Astrocyte (in vitro differentiated cells and primary cell): ENCODE data around the gene EPHB4. TPM values are rescaled to one million over a fixed set of nuclear protein-coding genes. Genes with fewer than 3 reads are reported as not detected.
A peak's percentile ranks its signal among the peaks of the same experiment; 100 is the strongest.

ENCODE experiments used
- DNase-seq: peaks from one replicate; pipeline ENCODE4 v3.0.0-alpha.2; 2010; ENCODE audit warnings: low read depth
- FAIRE-seq: peaks from 2 replicates; lab custom pipeline; 2011; peaks lifted over from hg19 to GRCh38; lab: Jason Lieb, UNC
- H2AFZ ChIP-seq: 2 replicates; pipeline ENCODE4 v1.6.0; 2012; ENCODE audit warnings: low read depth, low read length, inconsistent platforms
- H3K27ac ChIP-seq: 2 replicates; pipeline ENCODE4 v1.5.1; 2011; ENCODE audit warnings: low read depth, low read length, inconsistent platforms
- H3K27me3 ChIP-seq: 2 replicates; pipeline ENCODE4 v1.6.0; 2011; ENCODE audit warnings: low read length, inconsistent platforms; ENCODE audit not compliant: insufficient read depth
- H3K36me3 ChIP-seq: 2 replicates; pipeline ENCODE4 v1.5.1; 2011; ENCODE audit warnings: low read length, inconsistent platforms; ENCODE audit not compliant: insufficient read depth
- H3K4me1 ChIP-seq: 2 replicates; pipeline ENCODE4 v1.5.1; 2011; ENCODE audit warnings: low read length, inconsistent platforms; ENCODE audit not compliant: insufficient read depth
- H3K4me2 ChIP-seq: 2 replicates; pipeline ENCODE4 v1.6.0; 2012; ENCODE audit warnings: low read length, inconsistent platforms
- H3K4me3 ChIP-seq: 2 replicates; pipeline ENCODE4 v1.5.1; 2011; ENCODE audit warnings: low read depth, mild to moderate bottlenecking, low read length, inconsistent platforms; ENCODE audit not compliant: insufficient read depth
- H3K79me2 ChIP-seq: 2 replicates; pipeline ENCODE4 v1.6.0; 2012; ENCODE audit warnings: mild to moderate bottlenecking, low read length, inconsistent platforms; ENCODE audit not compliant: insufficient read depth
- H3K9ac ChIP-seq: 2 replicates; pipeline ENCODE4 v1.6.0; 2012; ENCODE audit warnings: mild to moderate bottlenecking, low read length, inconsistent platforms
- H3K9me3 ChIP-seq: 2 replicates; pipeline ENCODE4 v1.5.1; 2012; ENCODE audit warnings: low read depth, mild to moderate bottlenecking, low read length, inconsistent platforms; ENCODE audit not compliant: insufficient read depth
- H4K20me1 ChIP-seq: 2 replicates; pipeline ENCODE4 v1.6.0; 2012; ENCODE audit warnings: low read length, inconsistent platforms; ENCODE audit not compliant: insufficient read depth
- H3K27ac Mint-ChIP-seq: one replicate; pipeline ENCODE4 v1.8.0; 2021; ENCODE audit warnings: mild to moderate bottlenecking, mixed read lengths; ENCODE audit not compliant: unreplicated experiment
- H3K27me3 Mint-ChIP-seq: one replicate; pipeline ENCODE4 v1.8.0; 2021; ENCODE audit warnings: low read depth, mixed read lengths; ENCODE audit not compliant: unreplicated experiment
- H3K36me3 Mint-ChIP-seq: one replicate; pipeline ENCODE4 v1.8.0; 2021; ENCODE audit warnings: low read depth, mixed read lengths; ENCODE audit not compliant: unreplicated experiment
- H3K4me1 Mint-ChIP-seq: one replicate; pipeline ENCODE4 v1.8.0; 2021; ENCODE audit warnings: low read depth, mixed read lengths; ENCODE audit not compliant: unreplicated experiment
- H3K4me3 Mint-ChIP-seq: one replicate; pipeline ENCODE4 v1.8.0; 2021; ENCODE audit warnings: mild to moderate bottlenecking, moderate library complexity, mixed read lengths; ENCODE audit not compliant: unreplicated experiment
- H3K9me3 Mint-ChIP-seq: one replicate; pipeline ENCODE4 v1.8.0; 2021; ENCODE audit warnings: mild to moderate bottlenecking, mixed read lengths; ENCODE audit not compliant: unreplicated experiment
- CTCF ChIP-seq: IDR thresholded peaks from 2 replicates; pipeline ENCODE4 v1.5.1; 2011; ENCODE audit warnings: low read depth, mild to moderate bottlenecking, inconsistent platforms, low read length, moderate library complexity; ENCODE audit not compliant: insufficient read depth
- EZH2 ChIP-seq: IDR thresholded peaks from 2 replicates; pipeline ENCODE4 v1.6.1; 2012; ENCODE audit warnings: mild to moderate bottlenecking, low read length, inconsistent platforms; ENCODE audit not compliant: insufficient read depth
- total RNA-seq: library from RNA; stranded (reverse); gene quantifications from 2 replicates; pipeline ENCODE4 v1.2.1, GENCODE V29; 2021

EPHB4 gene
- total RNA-seq, 1 donor from 2014 or later: 73.6 TPM

DNA sequence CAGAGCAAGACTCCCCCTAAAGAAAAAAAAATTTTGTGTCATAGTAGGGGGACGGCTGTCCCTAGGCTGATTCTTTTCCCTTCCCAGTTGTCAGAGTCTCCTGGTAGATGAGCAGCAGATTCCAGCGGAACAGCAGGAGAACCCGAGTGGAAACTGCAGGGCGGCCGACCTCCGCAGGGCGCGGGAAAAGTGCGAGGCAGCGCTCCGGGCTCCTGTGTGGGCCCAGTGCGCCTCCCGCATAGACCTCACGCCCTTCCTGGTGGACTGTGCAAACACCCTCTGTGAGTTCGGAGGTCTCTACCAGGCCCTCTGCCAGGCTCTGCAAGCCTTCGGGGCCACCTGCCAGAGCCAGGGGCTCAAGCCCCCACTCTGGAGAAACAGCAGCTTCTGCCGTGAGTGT is 48.0 kb downstream of the EPHB4 start:
- no peak overlapping the region for H3K9ac ChIP-seq
- TF ChIP-seq CTCF: no peak
- TF ChIP-seq EZH2: no peak
- H3K9me3 ChIP-seq: no peaks in the 10 kb centered on the region
- no peak overlapping the region for H2AFZ ChIP-seq
- H3K27me3 Mint-ChIP-seq: peaks cover 19% of the 10 kb centered on the region
- no peaks in the 10 kb centered on the region for H3K36me3 ChIP-seq
- no peaks in the 10 kb centered on the region for H4K20me1 ChIP-seq
- no peak overlapping the region for H3K27ac ChIP-seq
- H3K4me3 ChIP-seq: no peak overlapping the region
- H3K9me3 Mint-ChIP-seq: peaks cover 1% of the 10 kb centered on the region
- H3K36me3 Mint-ChIP-seq: no peaks in the 10 kb centered on the region
- H3K4me3 Mint-ChIP-seq: no peak overlapping the region
- no peak for DNase-seq
- no peak for FAIRE-seq
- H3K79me2 ChIP-seq: no peaks in the 10 kb centered on the region
- peaks cover 4% of the 10 kb centered on the region for H3K27me3 ChIP-seq
- no peaks in the 10 kb centered on the region for H3K4me1 ChIP-seq
- no peak overlapping the region for H3K4me2 ChIP-seq
- no peaks in the 10 kb centered on the region for H3K4me1 Mint-ChIP-seq
- peak overlapping the region; percentile 34 for H3K27ac Mint-ChIP-seq

DNA sequence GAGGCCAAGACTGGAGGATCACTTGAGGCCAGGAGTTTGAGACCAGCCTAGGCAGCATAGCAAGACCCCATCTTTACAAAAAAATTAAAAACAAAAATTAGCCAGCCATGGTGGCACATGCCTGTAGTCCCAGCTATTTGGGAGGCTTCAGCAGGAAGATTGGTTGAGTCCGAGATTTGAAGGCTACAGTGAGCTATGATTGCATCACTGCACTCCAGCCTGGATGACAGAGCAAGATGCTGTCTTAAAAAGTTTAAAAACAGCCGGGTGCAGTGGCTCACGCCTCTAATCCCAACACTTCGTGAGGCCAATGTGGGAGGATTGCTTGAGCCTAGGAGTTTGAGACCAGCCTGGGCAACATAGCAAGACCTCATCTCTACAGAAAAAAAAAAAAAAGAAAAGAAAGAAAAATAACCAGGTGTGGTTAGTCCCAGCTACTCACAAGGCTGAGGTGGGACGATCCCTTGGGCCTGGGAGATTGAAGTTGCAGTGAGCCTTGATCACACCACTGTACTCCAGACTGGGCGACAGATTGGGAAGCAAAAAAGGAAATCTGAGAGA is 49.2 kb downstream of the EPHB4 start:
- Mint-ChIP-seq H3K36me3 (no peaks in the 10 kb centered on the region), H3K9me3 (peaks cover 1% of the 10 kb centered on the region), H3K4me3 (no peak overlapping the region), H3K27me3 (peaks cover 20% of the 10 kb centered on the region), H3K4me1 (no peaks in the 10 kb centered on the region), H3K27ac (no peak overlapping the region)
- no peaks in the 10 kb centered on the region for H3K9me3 ChIP-seq
- H3K27ac ChIP-seq: no peak overlapping the region
- H3K4me2 ChIP-seq: no peak overlapping the region
- FAIRE-seq (no peak), DNase-seq (no peak)
- H4K20me1 ChIP-seq: no peaks in the 10 kb centered on the region
- no peaks in the 10 kb centered on the region for H3K4me1 ChIP-seq
- no peak for TF ChIP-seq CTCF
- TF ChIP-seq EZH2: no peak
- H3K79me2 ChIP-seq: no peaks in the 10 kb centered on the region
- H3K36me3 ChIP-seq: no peaks in the 10 kb centered on the region
- peaks cover 3% of the 10 kb centered on the region for H3K27me3 ChIP-seq
- H3K4me3 ChIP-seq: no peak overlapping the region
- H2AFZ ChIP-seq: no peak overlapping the region
- no peak overlapping the region for H3K9ac ChIP-seq

DNA sequence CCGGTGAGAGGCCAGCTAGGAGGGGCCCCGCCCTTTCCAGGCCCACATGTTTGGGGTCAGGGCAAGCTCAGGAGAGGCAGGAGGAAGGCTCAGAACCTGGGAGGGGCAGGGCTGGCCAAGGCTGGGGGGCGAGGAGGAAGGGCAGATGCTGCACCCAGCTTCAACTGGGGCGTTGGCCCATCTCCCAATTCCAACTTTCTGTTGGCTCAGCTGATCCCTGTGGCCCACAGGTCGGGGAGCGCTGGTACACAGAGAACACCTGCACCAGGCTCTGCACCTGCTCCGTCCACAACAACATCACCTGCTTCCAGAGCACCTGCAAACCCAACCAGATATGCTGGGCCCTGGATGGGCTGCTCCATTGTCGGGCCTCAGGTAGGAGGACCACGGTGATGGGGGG is 53.8 kb downstream of the EPHB4 start:
- FAIRE-seq (no peak), DNase-seq (no peak)
- H4K20me1 ChIP-seq: no peaks in the 10 kb centered on the region
- H3K36me3 ChIP-seq: no peaks in the 10 kb centered on the region
- Mint-ChIP-seq H3K9me3 (peaks cover 5% of the 10 kb centered on the region), H3K36me3 (no peaks in the 10 kb centered on the region), H3K4me3 (no peak overlapping the region), H3K27ac (no peak overlapping the region), H3K27me3 (peaks cover 30% of the 10 kb centered on the region), H3K4me1 (no peaks in the 10 kb centered on the region)
- H2AFZ ChIP-seq: no peak overlapping the region
- H3K27me3 ChIP-seq: peaks cover 3% of the 10 kb centered on the region
- TF ChIP-seq CTCF: no peak
- no peak for TF ChIP-seq EZH2
- H3K9ac ChIP-seq: no peak overlapping the region
- no peak overlapping the region for H3K27ac ChIP-seq
- no peaks in the 10 kb centered on the region for H3K79me2 ChIP-seq
- no peaks in the 10 kb centered on the region for H3K9me3 ChIP-seq
- H3K4me1 ChIP-seq: no peaks in the 10 kb centered on the region
- H3K4me3 ChIP-seq: no peak overlapping the region
- H3K4me2 ChIP-seq: no peak overlapping the region
